ENCODE results near the gene CD96. TPM values are rescaled to one million over a fixed set of nuclear protein-coding genes. Genes with fewer than 3 reads are reported as not detected.
A peak's percentile ranks its signal among the peaks of the same experiment; 100 is the strongest.

Gene CD96
- total and polyA plus RNA-seq, 2 experiments from 2014 or later: 0.91 TPM; not detected in 1

GRCh38 chr3:111548092-111548491, 6.1 kb downstream of the CD96 start (continued):
- TF ChIP-seq ZNF462 (CRISPR knock-in tag; IDR thresholded peaks at IDR 0.05): no peak

GRCh38 chr3:111548756-111549155, 6.8 kb downstream of the CD96 start:
- no peaks in the 10 kb centered on the region for H3K79me2 ChIP-seq (replicated peaks; ENCODE audit: insufficient read depth)
- H3K4me1 ChIP-seq (ENCODE audit: insufficient read depth): peaks cover 17% of the 10 kb centered on the region
- Mint-ChIP-seq H3K27me3 (ENCODE audit: insufficient read depth, low read depth, poor library complexity) (no peaks in the 10 kb centered on the region), H3K27ac (no peak overlapping the region), H3K4me3 (no peak overlapping the region), H3K4me1 (no peaks in the 10 kb centered on the region), H3K9me3 (no peaks in the 10 kb centered on the region), H3K36me3 (ENCODE audit: low read depth) (no peaks in the 10 kb centered on the region)
- DNase-seq (ENCODE audit: low spot score): no peak
- no peaks in the 10 kb centered on the region for H3K36me3 ChIP-seq (ENCODE audit: insufficient read depth)
- H3K27ac ChIP-seq (ENCODE audit: low read depth): no peak overlapping the region
- H3K4me3 ChIP-seq: no peak overlapping the region
- ATAC-seq: no peak
- no peaks in the 10 kb centered on the region for H4K20me1 ChIP-seq (replicated peaks; ENCODE audit: insufficient read depth)
- no peaks in the 10 kb centered on the region for H3F3A ChIP-seq (replicated peaks; ENCODE audit: low read depth)
- H2AFZ ChIP-seq: peak overlapping the region; percentile 57; the same call in 1 of the 2 replicates
- H3K27me3 ChIP-seq (ENCODE audit: insufficient read depth): no peaks in the 10 kb centered on the region
- H3K4me2 ChIP-seq: no peak overlapping the region
- no peaks in the 10 kb centered on the region for H3K9me2 ChIP-seq (ENCODE audit: insufficient read depth)
- TF ChIP-seq JUNB (IDR thresholded peaks at IDR 0.05; ENCODE audit: unreplicated experiment) (no peak), CTCF (conservative IDR thresholded peaks at IDR 0.05; ENCODE audit: low read depth in 2 of 2) (no peak), STAT1 (IDR thresholded peaks at IDR 0.05; ENCODE audit: unreplicated experiment) (no peak), ETS1 (IDR thresholded peaks at IDR 0.05) (no peak), EZH2phosphoT487 (IDR thresholded peaks at IDR 0.05; ENCODE audit: unreplicated experiment) (no peak), REST (IDR thresholded peaks at IDR 0.05; ENCODE audit: unreplicated experiment) (no peak), ZNF114 (CRISPR knock-in tag; IDR thresholded peaks at IDR 0.05) (no peak), ZNF331 (CRISPR knock-in tag; IDR thresholded peaks at IDR 0.05; ENCODE audit: low read depth) (no peak), POLR2AphosphoS5 (IDR thresholded peaks at IDR 0.05; ENCODE audit: low read depth) (no peak), EZH2 (IDR thresholded peaks at IDR 0.05; ENCODE audit: low read depth, unreplicated experiment) (no peak)

Measured in GM23338 (cell line).